CD4-positive, alpha-beta T cell (primary cell): Measurements from ENCODE around the gene FAM90A26. TPM values are rescaled to one million over a fixed set of nuclear protein-coding genes. Genes with fewer than 3 reads are reported as not detected.
"Not testable (repeated sequence)": the region's sequence is repeated elsewhere in the genome, so short reads cannot be mapped to it uniquely, and the experiment has no call there.

Source experiments
- ATAC-seq: fragments of 200-7000 bp; cut with Tn5 transposase; one replicate; pipeline ENCODE4 v1.10.0; 2022; ENCODE audit warnings: mild to moderate bottlenecking; ENCODE audit not compliant: poor library complexity
- CTCF ChIA-PET: fragments of 350-600 bp; sonication (Branson Sonifier 250); formaldehyde crosslinking; loops from one replicate; lab custom pipeline; 2021; ENCODE audit warnings: antibody characterized with exemption, inconsistent platforms; lab: Charles Lee
- POLR2A ChIA-PET: fragments of 350-600 bp; sonication (Branson Sonifier 250); formaldehyde crosslinking; loops from one replicate; lab custom pipeline; 2021; ENCODE audit warnings: antibody characterized with exemption, inconsistent platforms; lab: Charles Lee
- DNase-seq, 14 experiments: peaks; one replicate each; pipeline ENCODE4 v3.0.0-alpha.2; 2013 to 2020; ENCODE audit warnings: mixed read lengths in 2 of 14
- H3K27ac ChIP-seq, 2 donors: one replicate each; pipeline versions ENCODE4 v1.5.1 to v1.7.0; 2013; ENCODE audit warnings: low read length in 2 of 2, low read depth in 1 of 2, mild to moderate bottlenecking in 1 of 2
- H3K27me3 ChIP-seq, 2 experiments: 1 replicate in 1 of 2; 2 replicates in 1 of 2; pipeline versions ENCODE4 v1.6.1 to v1.7.0; 2013; ENCODE audit warnings: low read length in 2 of 2, control low read depth in 1 of 2, mild to moderate bottlenecking in 1 of 2, moderate library complexity in 1 of 2; ENCODE audit not compliant: insufficient read depth in 2 of 2, control insufficient read depth in 1 of 2
- H3K36me3 ChIP-seq: one replicate; pipeline ENCODE4 v1.6.1; 2013; ENCODE audit warnings: low read length, control low read depth; ENCODE audit not compliant: insufficient read depth
- H3K4me1 ChIP-seq: one replicate; pipeline ENCODE4 v1.6.1; 2013; ENCODE audit warnings: low read length, control low read depth; ENCODE audit not compliant: insufficient read depth
- H3K4me3 ChIP-seq: one replicate; pipeline ENCODE4 v1.5.1; 2013; ENCODE audit warnings: mild to moderate bottlenecking, low read length, moderate library complexity
- H3K9me3 ChIP-seq, 2 experiments: 1 replicate in 1 of 2; 2 replicates in 1 of 2; pipeline versions ENCODE4 v1.6.1 to v1.7.0; 2013; ENCODE audit warnings: low read length in 2 of 2, mild to moderate bottlenecking in 2 of 2, control low read depth in 1 of 2, moderate library complexity in 1 of 2; ENCODE audit not compliant: control insufficient read depth in 1 of 2, insufficient read depth in 1 of 2
- H3K27ac Mint-ChIP-seq: one replicate; pipeline ENCODE4 v1.8.0; 2020; ENCODE audit warnings: mixed read lengths
- H3K27me3 Mint-ChIP-seq: one replicate; pipeline ENCODE4 v1.8.0; 2021; ENCODE audit warnings: mixed read lengths
- H3K36me3 Mint-ChIP-seq: one replicate; pipeline ENCODE4 v1.8.0; 2021; ENCODE audit warnings: low read depth, mixed read lengths
- H3K4me1 Mint-ChIP-seq: one replicate; pipeline ENCODE4 v1.8.0; 2021; ENCODE audit warnings: low read depth, mixed read lengths
- H3K4me3 Mint-ChIP-seq: one replicate; pipeline ENCODE4 v1.8.0; 2020; ENCODE audit warnings: mild to moderate bottlenecking, mixed read lengths
- H3K9me3 Mint-ChIP-seq: one replicate; pipeline ENCODE4 v1.8.0; 2020; ENCODE audit warnings: mixed read lengths
- CTCF ChIP-seq: fragments of 200-600 bp; IDR thresholded peaks from one replicate; pipeline ENCODE4 v1.8.0; 2022; ENCODE audit warnings: antibody characterized with exemption, mild to moderate bottlenecking
- intact Hi-C, 2 experiments: fragments of 100-400 bp; cut with DNase I in 1 of 2; cut with micrococcal nuclease in 1 of 2; formaldehyde crosslinking; loops; one replicate each; pipeline versions ENCODE4 v1.15.1 to v1.9.0; 2023 to 2025; cut with DNase I, micrococcal nuclease
- polyA plus RNA-seq, 2 donors: library from polyadenylated mRNA; unstranded; fragments of 120-200 nt; gene quantifications; one replicate each; pipeline ENCODE4 v1.2.1, GENCODE V29; 2013
- total RNA-seq, 174 experiments: library from RNA in 2 of 174; stranded (reverse) in 2 of 174; gene quantifications; one replicate each; pipeline ENCODE4 v1.2.3 and lab custom pipeline; 2021 to 2026

FAM90A26 gene
- under 1 TPM in 1 of 2 experiments, not detected in 1; 0.08 TPM for total RNA-seq
- polyA plus RNA-seq (2013, experiment 1 of 2) = not detected
- not detected for polyA plus RNA-seq (2013, experiment 2 of 2)
- 0 to 0.07 (median 0) reads per million in 172 experiments for total RNA-seq (lab: John Stamatoyannopoulos, UW)

- ATAC-seq, CTCF ChIA-PET, H3K4me3 ChIP-seq, H3K36me3 Mint-ChIP-seq, H3K27me3 ChIP-seq, POLR2A ChIA-PET, H3K4me3 Mint-ChIP-seq, intact Hi-C loops, H3K27me3 Mint-ChIP-seq, H3K27ac Mint-ChIP-seq, H3K36me3 ChIP-seq, H3K27ac ChIP-seq, H3K4me1 Mint-ChIP-seq, H3K4me1 ChIP-seq, DNase-seq, H3K9me3 Mint-ChIP-seq, H3K9me3 ChIP-seq: not testable (repeated sequence)
These were observed at the start of gene FAM90A26 for GRCh38 chr4:9169791-9170459. Gene FAM90A26 (plus strand): TSS chr4:9170409. CDS start chr4:9173173, 2,764 bp downstream.

- H3K36me3 Mint-ChIP-seq, H3K27me3 ChIP-seq, POLR2A ChIA-PET, DNase-seq, ATAC-seq, CTCF ChIA-PET, H3K27ac Mint-ChIP-seq, H3K36me3 ChIP-seq, H3K4me3 ChIP-seq, H3K9me3 Mint-ChIP-seq, H3K4me1 ChIP-seq, H3K4me3 Mint-ChIP-seq, H3K9me3 ChIP-seq, H3K4me1 Mint-ChIP-seq, H3K27ac ChIP-seq: not testable (repeated sequence)
- peaks cover 15% of the 10 kb centered on the region for H3K27me3 Mint-ChIP-seq
- intact Hi-C loops = loop anchor here in 1 of 2 experiments (5.0 kb wide), 1 partner anchor 120 kb away; no protein-coding TSS in a partner anchor
These were observed 47.5 kb upstream of the FAM90A26 start for GRCh38 chr4:9122711-9123110.

GRCh38 chr4:9123572-9124007 is 46.6 kb upstream of the FAM90A26 start:
- H3K27ac ChIP-seq, CTCF ChIA-PET, H3K36me3 ChIP-seq, H3K9me3 Mint-ChIP-seq, H3K9me3 ChIP-seq, H3K36me3 Mint-ChIP-seq, H3K4me3 ChIP-seq, H3K4me1 ChIP-seq, ATAC-seq, H3K27me3 ChIP-seq, H3K27ac Mint-ChIP-seq, H3K4me1 Mint-ChIP-seq, H3K4me3 Mint-ChIP-seq, POLR2A ChIA-PET: not testable (repeated sequence)
- TF ChIP-seq CTCF = peak; percentile 73
- intact Hi-C loops = loop anchor here in 1 of 2 experiments (5.0 kb wide), 1 partner anchor 121 kb away; no protein-coding TSS in a partner anchor
- peak in 10 of 14 experiments; percentile 3 to 61 (median 26) for DNase-seq
- H3K27me3 Mint-ChIP-seq = peaks cover 15% of the 10 kb centered on the region

GRCh38 chr4:9125601-9126161 is 44.5 kb upstream of the FAM90A26 start:
- intact Hi-C loops, DNase-seq, H3K9me3 Mint-ChIP-seq, POLR2A ChIA-PET, CTCF ChIA-PET, ATAC-seq, H3K4me3 ChIP-seq, H3K27me3 ChIP-seq, H3K4me1 Mint-ChIP-seq, H3K4me1 ChIP-seq, H3K36me3 Mint-ChIP-seq, H3K27ac ChIP-seq, H3K4me3 Mint-ChIP-seq, H3K36me3 ChIP-seq, H3K27ac Mint-ChIP-seq, H3K9me3 ChIP-seq: not testable (repeated sequence)
- peaks cover 15% of the 10 kb centered on the region for H3K27me3 Mint-ChIP-seq

GRCh38 chr4:9131420-9131819 is 38.8 kb upstream of the FAM90A26 start:
- H3K27me3 ChIP-seq, intact Hi-C loops, H3K9me3 ChIP-seq, H3K9me3 Mint-ChIP-seq, CTCF ChIA-PET, H3K27ac Mint-ChIP-seq, POLR2A ChIA-PET, H3K4me3 Mint-ChIP-seq, ATAC-seq, H3K36me3 ChIP-seq, H3K36me3 Mint-ChIP-seq, DNase-seq, H3K27me3 Mint-ChIP-seq, H3K4me1 Mint-ChIP-seq, H3K4me3 ChIP-seq, H3K4me1 ChIP-seq, H3K27ac ChIP-seq: not testable (repeated sequence)

- H3K27me3 ChIP-seq, H3K27me3 Mint-ChIP-seq, H3K4me3 Mint-ChIP-seq, H3K4me3 ChIP-seq, H3K36me3 Mint-ChIP-seq, DNase-seq, ATAC-seq, H3K4me1 ChIP-seq, H3K4me1 Mint-ChIP-seq, H3K27ac Mint-ChIP-seq, CTCF ChIA-PET, POLR2A ChIA-PET, H3K27ac ChIP-seq, H3K9me3 Mint-ChIP-seq, H3K36me3 ChIP-seq, H3K9me3 ChIP-seq, intact Hi-C loops: not testable (repeated sequence)
These were observed 37.4 kb upstream of the FAM90A26 start for GRCh38 chr4:9132849-9133248.
